H1 (cell line): ENCODE results near the gene SGSM1.

Experiments
- CTCF ChIP-seq, 3 experiments: IDR thresholded peaks; 1 replicate in 2 of 3; 2 replicates in 1 of 3; pipeline versions ENCODE4 v1.5.1 to v1.6.1; 2011; ENCODE audit warnings: low read length in 3 of 3, mild to moderate bottlenecking in 3 of 3, inconsistent platforms in 2 of 3, low read depth in 1 of 3, moderate library complexity in 1 of 3; ENCODE audit not compliant: insufficient read depth in 1 of 3; ENCODE audit errors: control extremely low read depth in 1 of 3
- EGR1 ChIP-seq: IDR thresholded peaks from 2 replicates; pipeline ENCODE4 v1.6.1; 2011; ENCODE audit warnings: low read depth, low read length, borderline replicate concordance
- EZH2 ChIP-seq: fragments of 200-600 bp; sonication (generic); IDR thresholded peaks from 2 replicates; pipeline ENCODE4 v1.7.1; 2012; ENCODE audit warnings: low read depth, mild to moderate bottlenecking, moderate library complexity, low read length, inconsistent platforms; ENCODE audit not compliant: severe bottlenecking
- GTF2F1 ChIP-seq: IDR thresholded peaks from 2 replicates; pipeline ENCODE4 v1.6.1; 2012; ENCODE audit warnings: low read depth, low read length, improper control_type of control experiment, borderline replicate concordance
- JUND ChIP-seq: IDR thresholded peaks from 2 replicates; pipeline ENCODE4 v1.6.1; 2011; ENCODE audit warnings: mild to moderate bottlenecking, improper control_type of control experiment, low read length
- POLR2A ChIP-seq, 2 experiments: IDR thresholded peaks; 1 replicate in 1 of 2; 2 replicates in 1 of 2; pipeline ENCODE4 v1.6.1; 2011; ENCODE audit warnings: low read depth in 2 of 2, low read length in 2 of 2, mild to moderate bottlenecking in 2 of 2; ENCODE audit errors: control extremely low read depth in 1 of 2
- SP1 ChIP-seq: IDR thresholded peaks from 2 replicates; pipeline ENCODE4 v1.6.1; 2011; ENCODE audit warnings: low read depth, low read length
- SRF ChIP-seq: IDR thresholded peaks from 2 replicates; pipeline ENCODE4 v1.6.1; 2011; ENCODE audit warnings: mild to moderate bottlenecking, low read depth, low read length, moderate library complexity
- TAF1 ChIP-seq: IDR thresholded peaks from 2 replicates; pipeline ENCODE4 v1.6.1; 2011; ENCODE audit warnings: mild to moderate bottlenecking, low read depth, low read length
- TCF12 ChIP-seq: IDR thresholded peaks from 2 replicates; pipeline ENCODE4 v1.6.1; 2011; ENCODE audit warnings: low read depth, mild to moderate bottlenecking, low read length

GRCh38 chr22:24824250-24824649 lies 18.2 kb downstream of the SGSM1 start:
- no peak for TF ChIP-seq CTCF (IDR thresholded peaks at IDR 0.05; ENCODE audit: control extremely low read depth in 1 of 3, insufficient read depth in 1 of 3, low read depth in 1 of 3, low read length in 3 of 3)
- TF ChIP-seq EZH2 = no peak
- TF ChIP-seq EGR1 = no peak
- no peak for TF ChIP-seq GTF2F1
- TF ChIP-seq SP1 = no peak
- TF ChIP-seq SRF = no peak
- no peak for TF ChIP-seq TAF1
- no peak for TF ChIP-seq JUND
- TF ChIP-seq TCF12 = no peak
- TF ChIP-seq POLR2A (IDR thresholded peaks at IDR 0.05; ENCODE audit: control extremely low read depth in 1 of 2, low read depth in 2 of 2, low read length in 2 of 2) = no peak
